GM18499 (cell line): ENCODE data around the gene FAM169A.
"Not testable (repeated sequence)": the region's sequence is repeated elsewhere in the genome, so short reads cannot be mapped to it uniquely, and the experiment has no call there.

Experiments
- ATAC-seq: cut with Tn5 transposase; IDR thresholded peaks from one replicate; pipeline ENCODE4 v1.9.1; 2021; ENCODE audit warnings: moderate number of reproducible peaks; ENCODE audit not compliant: insufficient read depth, unreplicated experiment

FAM169A gene, protein sequence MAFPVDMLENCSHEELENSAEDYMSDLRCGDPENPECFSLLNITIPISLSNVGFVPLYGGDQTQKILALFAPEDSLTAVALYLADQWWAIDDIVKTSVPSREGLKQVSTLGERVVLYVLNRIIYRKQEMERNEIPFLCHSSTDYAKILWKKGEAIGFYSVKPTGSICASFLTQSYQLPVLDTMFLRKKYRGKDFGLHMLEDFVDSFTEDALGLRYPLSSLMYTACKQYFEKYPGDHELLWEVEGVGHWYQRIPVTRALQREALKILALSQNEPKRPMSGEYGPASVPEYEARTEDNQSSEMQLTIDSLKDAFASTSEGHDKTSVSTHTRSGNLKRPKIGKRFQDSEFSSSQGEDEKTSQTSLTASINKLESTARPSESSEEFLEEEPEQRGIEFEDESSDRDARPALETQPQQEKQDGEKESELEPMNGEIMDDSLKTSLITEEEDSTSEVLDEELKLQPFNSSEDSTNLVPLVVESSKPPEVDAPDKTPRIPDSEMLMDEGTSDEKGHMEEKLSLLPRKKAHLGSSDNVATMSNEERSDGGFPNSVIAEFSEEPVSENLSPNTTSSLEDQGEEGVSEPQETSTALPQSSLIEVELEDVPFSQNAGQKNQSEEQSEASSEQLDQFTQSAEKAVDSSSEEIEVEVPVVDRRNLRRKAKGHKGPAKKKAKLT

DNA sequence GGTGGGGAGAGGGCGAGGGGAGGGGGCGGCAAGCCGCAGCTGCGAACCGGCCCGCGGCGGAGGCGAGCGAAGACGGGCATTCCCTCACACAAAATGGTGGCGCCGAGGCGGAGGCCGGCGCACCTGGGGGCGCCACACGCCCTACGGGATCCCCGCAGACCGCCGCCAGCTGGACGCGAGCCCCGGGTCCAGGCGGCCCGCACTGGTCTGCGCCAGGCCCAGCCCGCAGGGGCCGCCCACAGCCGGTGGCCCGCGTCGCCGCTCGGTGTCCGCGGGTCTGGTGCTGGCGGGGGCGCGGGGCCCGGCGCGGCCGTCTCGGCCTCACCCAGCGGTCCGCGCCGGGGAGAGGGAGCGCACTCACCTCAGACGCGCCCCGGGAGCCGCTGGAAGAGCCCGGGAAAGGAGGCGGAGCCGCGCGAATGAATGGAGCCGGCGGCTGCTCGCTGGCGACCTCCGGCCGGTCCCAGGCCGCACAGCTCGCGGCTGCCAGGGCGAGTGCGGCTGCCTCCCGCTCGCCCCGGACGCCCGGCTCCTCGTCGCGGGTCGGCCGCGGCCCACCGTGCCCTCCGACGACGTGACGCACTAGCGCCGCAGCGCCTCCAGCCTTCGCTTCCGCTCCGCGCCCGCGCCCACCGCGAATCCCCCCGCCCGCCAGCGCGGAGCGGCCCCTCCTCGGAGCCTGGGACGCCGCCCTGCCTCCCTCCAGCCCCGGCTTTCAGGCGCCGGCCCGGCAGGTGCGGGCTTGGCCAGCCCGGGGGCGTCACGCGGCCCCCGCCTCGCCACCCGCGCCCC, at the start of gene FAM169A:
Gene FAM169A, minus strand, starts transcription at position 584 of the 792 bp plus-strand sequence. CDS start 24,711 bp downstream, outside the sequence.
- ATAC-seq = no peak

DNA sequence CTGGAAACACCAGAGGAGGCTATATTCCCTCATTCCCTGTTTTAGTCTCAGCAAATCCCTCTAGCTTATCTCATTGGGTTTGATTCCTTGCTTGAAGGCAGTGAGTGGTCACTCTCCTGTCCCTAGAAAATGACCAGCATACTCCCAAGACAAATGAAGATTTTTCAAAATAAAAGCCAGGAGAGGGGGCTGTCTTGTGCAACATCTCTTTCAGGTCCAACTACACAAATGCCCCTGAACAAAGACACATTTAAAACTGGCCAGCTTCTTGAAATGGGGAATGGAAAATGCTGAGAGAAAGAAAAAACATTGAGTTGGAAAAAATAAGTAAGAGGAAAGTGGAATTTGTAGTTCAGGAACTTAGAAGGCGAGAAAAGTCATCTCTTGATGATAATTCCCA, 49.3 kb upstream of the FAM169A start:
- ATAC-seq = no peak

DNA sequence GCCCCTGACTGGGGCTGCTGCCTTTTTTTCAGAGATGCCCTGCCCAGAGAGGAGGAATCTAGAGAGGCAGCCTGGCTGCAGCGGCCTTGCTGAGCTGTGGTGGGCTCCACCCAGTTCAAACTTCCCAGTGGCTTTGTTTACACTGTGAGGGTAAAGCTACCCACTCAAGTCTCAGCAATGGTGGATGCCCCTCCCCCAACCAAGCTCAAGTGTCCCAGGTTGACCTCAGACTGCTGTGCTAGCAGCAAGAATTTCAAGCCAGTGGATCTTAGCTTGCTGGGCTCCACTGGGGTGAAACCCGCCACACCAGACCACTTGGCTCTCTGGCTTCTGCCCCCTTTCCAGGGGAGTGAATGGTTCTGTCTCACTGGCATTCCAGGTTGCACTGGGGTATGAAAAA, 45.2 kb upstream of the FAM169A start:
- not testable (repeated sequence) for ATAC-seq

DNA sequence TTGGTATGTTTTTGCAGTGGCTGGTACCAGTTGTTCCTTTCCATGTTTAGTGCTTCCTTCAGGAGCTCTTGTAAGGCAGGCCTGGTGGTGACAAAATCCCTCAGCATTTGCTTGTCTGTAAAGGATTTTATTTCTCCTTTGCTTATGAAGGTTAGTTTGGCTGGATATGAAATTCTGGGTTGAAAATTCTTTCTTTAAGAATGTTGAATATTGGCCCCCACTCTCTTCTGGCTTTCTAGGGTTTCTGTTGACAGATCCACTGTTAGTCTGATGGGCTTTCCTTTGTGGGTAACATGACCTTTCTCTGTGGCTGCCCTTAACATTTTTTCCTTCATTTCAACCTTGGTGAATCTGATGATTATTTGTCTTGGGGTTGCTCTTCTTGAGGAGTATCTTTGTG, 43.7 kb upstream of the FAM169A start:
- not testable (repeated sequence) for ATAC-seq

DNA sequence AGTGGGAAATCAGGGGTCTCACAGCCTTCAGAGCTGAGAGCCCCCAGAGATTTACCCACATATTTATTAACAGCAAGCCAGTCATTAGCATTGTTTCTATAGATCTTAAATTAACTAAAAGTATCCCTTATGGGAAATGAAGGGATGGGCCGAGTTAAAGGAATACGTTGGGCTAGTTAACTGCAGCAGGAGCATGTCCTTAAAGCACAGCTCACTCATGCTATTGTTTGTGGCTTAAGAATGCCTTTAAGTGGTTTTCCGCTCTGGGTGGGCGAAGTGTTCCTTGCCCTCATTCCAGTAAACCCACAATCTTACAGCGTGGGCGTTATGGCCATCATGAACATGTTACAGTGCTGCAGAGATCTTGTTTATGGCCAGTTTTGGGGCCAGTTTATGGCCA, 42.0 kb upstream of the FAM169A start:
- not testable (repeated sequence) for ATAC-seq

DNA sequence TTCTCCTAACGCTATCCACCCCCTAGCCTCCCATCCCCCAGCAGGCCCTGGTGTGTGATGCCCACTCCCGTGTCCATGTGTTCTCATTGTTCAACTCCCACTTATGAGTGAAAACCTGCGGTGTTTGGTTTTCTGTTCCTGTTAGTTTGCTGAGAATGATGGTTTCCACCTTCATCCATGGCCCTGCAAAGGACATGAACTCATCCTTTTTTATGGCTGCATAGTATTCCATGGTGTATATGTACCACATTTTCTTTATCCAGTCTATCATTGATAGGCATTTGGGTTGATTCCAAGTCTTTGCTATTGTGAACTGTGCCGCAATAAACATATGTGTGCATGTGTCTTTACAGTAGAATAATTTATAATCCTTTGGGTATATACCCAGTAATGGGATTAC, 38.5 kb upstream of the FAM169A start:
- ATAC-seq = not testable (repeated sequence)

DNA sequence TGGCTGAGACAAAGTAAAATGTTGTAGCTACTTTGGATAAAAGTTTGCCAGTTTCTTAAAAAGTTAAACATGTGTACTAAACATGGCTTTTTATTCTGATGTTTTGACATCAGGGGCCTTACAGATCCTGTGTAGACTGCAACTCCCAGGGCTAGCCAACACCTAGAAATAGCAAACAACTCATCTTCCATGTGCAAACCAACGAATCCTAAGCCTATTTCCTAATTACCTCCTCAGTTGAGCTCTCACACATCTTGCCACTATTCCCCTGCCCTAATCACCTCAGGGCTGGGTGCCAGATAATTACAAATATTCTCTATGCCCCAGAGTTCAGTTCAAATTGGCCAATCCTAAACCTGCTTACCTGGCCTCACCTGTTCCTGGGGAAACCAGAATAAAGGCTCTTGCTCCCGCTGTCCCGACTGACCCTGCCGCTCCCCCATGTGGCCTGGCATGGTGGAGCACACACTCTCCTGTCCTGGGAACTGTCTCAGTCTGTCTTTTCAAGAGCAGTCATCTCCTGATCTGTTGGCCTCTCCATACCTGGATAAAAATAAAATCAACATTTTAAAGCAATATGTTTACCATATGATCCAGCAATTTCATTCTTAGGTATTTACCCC, 37.1 kb upstream of the FAM169A start:
- no peak for ATAC-seq

DNA sequence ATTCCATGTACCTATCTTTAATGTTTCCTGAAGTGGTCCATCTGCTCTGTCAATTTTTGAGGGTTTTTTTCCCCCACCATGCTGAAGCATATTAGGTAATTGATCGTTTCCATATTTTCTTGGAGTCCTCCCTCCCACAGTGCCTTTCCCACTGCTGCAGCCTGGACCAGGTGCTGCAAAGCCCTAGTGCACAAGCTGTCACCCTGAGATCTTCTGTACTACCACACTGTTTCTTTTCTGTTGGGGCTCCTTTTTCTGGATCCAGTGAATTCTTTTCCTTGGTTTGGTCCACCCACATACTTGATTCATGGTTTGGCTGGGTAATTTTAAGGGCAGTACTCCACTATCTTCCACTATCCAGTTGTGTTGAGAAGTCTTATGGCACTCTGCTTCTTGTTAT, 30.9 kb upstream of the FAM169A start:
- ATAC-seq = no peak

DNA sequence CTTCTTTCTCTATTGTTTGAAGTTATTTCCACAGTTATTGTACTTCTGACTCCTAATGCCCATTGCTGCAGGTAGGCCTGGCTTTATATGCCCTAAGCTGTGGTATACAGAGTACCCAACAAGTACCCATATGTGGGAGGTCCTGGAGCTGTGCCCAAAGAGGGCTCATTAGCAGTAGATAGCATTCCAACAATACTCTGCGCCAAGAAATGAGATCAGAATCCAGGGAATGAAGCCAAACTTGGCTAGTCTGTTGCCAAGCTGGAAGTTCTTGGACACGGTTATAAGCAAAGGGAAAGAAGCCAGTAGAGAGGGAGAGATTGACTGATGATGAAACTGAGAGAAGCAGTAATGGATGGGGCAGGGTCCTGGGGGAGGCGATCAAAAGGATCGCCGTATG, 29.7 kb upstream of the FAM169A start:
- ATAC-seq = no peak

DNA sequence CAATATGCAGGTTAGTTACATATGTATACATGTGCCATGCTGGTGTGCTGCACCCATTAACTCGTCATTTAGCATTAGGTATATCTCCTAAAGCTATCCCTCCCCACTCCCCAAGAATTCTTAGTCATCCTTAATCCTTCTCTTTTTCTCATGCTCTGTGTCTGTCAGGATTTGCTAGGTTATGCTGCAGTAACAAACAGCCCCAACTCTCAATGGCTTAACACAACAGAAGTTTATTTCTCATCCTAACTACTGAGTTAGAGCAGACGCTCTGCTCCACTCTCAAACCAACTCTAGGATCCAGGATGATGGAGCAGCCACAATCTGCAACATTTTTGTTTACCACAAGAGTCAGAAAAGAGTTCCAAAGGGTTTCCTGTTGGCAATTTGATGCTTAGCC, 28.2 kb upstream of the FAM169A start:
- ATAC-seq = no peak

DNA sequence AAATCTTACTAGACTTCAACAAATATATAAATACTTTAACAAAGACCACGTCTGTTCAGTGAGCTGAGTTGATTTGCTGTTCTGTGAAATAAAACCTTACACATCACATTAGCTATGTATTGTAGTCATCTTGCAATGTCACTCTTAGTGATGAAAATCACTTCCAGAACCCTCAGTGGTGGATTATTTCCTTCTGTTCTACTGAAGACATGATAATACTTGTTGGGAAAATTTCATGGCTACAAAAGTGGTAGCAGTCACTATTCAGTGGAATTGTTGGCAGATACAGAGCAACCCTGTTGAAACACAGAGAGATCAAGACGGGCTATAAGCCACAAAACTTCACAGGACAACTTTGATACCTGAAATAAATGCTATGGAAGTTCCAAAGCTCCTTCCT, 26.7 kb upstream of the FAM169A start:
- ATAC-seq = no peak

DNA sequence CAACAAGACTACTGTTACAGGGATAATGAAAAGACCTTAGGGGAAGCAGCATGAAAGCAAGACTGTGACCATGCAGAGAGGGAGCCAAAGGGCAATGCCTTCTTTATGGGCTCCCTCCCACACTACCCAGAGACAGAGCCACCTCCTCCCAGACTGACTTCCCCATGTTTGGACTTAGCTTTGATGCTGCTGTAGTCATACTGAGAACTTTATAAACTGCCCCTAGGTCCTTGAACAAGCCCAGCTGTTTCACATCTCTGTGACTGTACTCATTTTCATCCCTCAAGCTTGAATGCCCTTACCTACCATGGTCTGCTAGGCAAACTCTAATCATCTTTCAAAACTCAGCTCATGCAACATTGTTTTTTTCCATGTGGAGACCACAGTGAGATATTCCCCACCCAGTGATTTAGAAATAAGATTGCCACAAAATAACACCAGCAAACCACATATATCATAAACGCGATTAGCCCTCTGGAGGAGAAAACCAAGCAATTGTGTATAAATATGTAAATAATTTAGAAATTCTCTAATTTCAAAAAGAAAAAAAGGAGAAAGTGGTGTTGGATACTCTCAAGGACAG, 23.4 kb upstream of the FAM169A start:
- no peak for ATAC-seq

DNA sequence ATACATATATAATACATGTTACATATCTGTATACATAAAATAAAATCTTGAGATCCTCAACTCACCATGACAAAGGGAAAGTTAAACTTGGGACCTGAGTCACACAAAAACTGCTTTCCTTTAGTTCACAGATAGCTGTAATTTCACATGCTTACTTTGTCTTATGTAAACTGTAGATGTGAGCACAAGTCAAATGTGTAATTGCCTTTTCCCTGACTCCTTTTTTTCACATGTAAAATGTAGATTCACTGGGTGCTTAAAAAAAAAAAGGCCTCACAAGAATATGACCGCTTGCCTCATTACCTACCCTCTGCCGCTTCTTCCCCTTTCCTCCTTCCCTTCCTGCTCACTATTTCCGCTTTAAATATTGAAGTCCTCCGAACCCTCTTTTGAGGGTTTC, 21.9 kb upstream of the FAM169A start:
- no peak for ATAC-seq

DNA sequence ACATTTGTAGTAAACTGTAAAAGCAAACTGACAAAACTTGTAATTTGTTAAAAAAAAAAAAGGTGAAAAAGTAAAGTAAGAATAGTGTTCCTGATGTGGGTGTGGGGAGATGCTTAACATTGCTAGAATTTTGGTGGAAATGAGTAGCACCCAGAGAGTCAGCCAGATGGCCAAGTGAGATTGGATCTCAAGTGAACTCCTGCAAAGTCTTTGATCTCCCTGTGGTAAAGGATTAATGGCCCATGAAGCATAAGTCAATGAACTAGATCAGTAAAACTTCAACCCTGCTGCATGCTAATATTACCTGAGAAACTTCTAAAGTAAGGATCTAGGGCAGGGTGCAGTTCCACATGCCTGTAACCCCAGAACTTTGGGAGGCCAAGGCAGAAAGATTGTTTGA, 19.0 kb upstream of the FAM169A start:
- no peak for ATAC-seq

DNA sequence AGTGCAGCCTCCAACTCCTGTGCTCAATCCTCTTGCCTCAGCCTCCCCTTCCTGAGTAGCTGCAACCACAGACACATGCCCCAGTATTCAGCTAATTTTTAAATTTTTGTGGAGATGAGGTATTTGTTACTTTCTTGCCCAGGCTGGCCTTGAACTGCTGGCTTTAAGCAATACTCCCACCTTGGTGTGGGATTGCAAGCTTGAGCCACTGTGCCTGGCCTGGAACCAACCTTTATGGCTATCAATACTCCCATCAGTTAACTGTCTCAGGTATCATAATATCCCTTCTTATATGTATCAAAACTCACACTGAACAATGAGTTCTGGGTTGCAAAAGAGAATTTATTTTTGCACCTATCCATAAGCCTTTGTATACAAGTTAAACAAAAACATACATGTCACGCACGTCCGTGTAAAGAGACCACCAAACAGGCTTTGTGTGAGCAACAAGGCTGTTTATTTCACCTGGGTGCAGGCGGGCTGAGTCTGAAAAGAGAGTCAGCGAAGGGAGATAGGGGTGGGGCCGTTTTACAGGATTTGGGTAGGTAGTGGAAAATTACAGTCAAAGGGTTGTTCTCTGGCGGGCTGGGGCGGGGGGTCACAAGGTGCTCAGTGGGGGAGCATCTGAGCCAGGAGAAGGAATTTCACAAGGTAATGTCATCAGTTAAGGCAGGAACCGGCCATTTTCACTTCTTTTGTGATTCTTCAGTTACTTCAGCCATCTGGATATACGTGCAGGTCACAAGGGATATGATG, 16.4 kb upstream of the FAM169A start:
- not testable (repeated sequence) for ATAC-seq

DNA sequence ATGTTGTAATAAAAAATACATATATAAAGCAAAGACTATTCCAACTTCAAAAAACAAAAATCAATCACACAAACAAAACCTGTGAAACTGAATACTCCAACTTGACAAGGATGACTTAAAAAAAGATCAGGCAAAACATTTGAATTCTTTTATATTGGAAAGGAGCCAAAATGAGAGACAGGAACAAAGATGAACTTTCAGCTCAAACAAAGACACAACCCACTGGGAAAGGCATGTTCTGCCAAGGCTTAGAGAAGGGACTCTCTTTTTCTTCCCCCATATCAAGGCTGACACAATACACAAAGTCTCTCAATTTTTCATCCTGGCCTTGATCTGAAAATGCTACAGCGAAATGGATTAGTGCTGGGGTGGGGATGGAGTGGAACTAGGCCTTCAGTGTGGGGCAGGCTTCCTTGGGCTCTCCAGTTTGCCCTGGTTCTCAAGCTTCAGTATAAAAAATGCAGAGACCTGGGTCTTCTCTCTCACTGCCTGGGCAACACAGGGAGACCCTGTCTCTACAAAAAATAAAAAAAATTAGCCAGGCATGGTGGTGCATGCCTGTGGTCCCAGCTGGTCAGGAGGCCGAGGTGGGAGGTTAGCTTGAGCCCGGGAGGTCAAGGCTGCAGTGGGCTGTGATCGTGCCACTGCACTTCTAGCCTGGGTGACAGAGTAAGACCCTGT, 11.6 kb upstream of the FAM169A start:
- no peak for ATAC-seq

DNA sequence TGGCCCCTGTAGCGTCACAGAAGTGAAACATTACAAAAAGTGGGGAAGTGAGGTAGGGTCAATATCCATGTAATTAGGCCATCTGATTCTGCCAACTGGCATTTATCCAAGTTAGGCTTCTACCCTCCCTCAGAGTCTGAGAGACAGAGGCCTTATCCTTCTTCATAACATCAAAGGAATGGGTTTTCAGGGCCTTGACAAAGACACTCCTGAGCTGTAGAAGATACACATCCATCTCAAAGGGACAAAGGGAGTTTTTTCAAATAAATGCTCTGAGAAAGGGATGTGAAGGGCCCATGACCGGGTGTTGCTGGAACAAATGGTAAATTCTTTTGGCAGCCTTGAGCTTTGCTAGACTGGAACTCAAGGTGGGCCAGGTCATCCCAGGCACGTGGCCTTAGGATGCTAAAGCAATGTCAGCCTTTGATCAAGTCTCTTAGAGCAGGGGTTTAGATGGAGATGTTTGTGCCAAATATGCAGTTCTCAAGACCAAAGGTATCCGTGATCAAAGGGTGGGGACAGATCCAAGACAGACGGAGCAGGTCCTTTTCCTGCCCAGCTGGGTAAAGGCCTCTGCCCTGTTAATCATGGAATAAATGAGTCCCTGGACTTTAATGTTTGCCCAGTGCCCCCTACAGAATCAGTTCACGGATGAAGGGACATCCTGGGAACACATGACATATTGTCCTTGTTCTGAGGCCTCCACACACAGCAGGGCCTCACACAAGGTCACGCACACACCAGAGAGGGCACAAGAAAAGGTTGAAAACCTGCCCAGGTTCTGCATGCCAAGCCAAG, 10.0 kb upstream of the FAM169A start:
- no peak for ATAC-seq
